Measurements from ENCODE around the gene ZNF692.

DNA sequence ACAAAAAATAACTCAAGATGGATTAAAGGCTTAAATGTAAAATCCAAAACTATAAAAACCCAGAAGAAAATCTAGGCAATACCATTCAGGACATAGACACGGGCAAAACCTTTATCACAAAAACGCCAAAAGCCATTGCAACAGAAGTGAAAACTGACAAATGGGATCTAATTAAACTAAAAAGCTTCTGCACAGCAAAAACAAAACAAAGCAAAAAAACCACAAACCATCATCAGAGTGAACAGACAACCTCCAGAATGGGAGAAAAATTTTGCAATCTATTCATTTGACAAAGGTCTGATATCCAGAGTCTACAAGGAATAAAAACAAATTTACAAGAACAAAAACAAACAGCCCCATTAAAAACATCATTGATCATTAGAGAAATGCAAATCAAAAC is 42.7 kb upstream of the ZNF692 start:
- no peak for TF ChIP-seq EZH2 (IDR thresholded peaks at IDR 0.05; ENCODE audit: borderline replicate concordance, low read depth, low read length, severe bottlenecking)
- TF ChIP-seq, protein P1, sequence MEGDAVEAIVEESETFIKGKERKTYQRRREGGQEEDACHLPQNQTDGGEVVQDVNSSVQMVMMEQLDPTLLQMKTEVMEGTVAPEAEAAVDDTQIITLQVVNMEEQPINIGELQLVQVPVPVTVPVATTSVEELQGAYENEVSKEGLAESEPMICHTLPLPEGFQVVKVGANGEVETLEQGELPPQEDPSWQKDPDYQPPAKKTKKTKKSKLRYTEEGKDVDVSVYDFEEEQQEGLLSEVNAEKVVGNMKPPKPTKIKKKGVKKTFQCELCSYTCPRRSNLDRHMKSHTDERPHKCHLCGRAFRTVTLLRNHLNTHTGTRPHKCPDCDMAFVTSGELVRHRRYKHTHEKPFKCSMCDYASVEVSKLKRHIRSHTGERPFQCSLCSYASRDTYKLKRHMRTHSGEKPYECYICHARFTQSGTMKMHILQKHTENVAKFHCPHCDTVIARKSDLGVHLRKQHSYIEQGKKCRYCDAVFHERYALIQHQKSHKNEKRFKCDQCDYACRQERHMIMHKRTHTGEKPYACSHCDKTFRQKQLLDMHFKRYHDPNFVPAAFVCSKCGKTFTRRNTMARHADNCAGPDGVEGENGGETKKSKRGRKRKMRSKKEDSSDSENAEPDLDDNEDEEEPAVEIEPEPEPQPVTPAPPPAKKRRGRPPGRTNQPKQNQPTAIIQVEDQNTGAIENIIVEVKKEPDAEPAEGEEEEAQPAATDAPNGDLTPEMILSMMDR (IDR thresholded peaks at IDR 0.05; ENCODE audit: extremely low read depth in 1 of 2, insufficient read depth in 1 of 2, low read depth in 1 of 2, low read length in 2 of 2), result no peak
- TF ChIP-seq MYC (IDR thresholded peaks at IDR 0.05; ENCODE audit: low read depth, low read length), result no peak
